NCI-H1417 treated with DMSO at 0.1 percent for 48 hours (cell line): ENCODE results near the gene GLG1.
"Not testable (repeated sequence)": the region's sequence is repeated elsewhere in the genome, so short reads cannot be mapped to it uniquely, and the experiment has no call there.

ENCODE experiments used
- DNase-seq: peaks from one replicate; lab custom pipeline; 2025; lab: John Stamatoyannopoulos, UW

GLG1 gene

DNA sequence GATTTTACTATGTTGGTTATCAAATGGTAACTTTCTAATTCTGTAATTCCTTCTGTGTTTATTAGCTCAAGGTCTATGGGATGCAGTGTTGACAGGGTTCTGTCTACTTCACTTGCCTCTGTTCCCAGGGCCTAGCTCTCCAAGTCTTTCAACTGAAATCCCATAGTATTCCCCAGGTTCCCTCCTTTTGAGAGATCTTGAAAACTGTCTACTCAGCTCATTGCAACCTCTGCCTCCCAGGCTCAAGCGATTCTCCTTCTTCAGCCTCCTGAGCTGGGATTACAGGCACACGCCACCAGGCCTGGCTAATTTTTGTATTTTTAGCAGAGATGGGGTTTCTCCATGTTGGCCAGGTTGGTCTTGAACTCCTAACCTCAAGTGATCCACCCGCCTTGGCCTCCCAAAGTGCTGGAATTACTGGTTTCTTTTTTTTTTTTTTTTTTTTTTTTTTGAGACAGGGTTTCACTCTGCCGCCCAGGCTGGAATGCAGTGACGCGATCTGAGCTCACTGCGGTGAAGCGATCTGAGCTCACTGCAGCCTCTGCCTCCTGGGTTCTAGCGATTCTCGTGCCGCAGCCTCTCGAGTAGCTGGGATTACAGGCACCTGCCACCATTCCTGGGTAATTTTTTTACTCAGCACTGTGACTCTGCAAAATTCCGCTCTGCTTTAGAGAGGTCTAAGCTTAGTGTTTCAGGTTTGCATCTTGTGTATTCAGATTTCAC lies 163.1 kb downstream of the GLG1 start:
- not testable (repeated sequence) for DNase-seq

GRCh38 chr16:74439685-74440084 lies 167.2 kb downstream of the GLG1 start:
- no peak for DNase-seq

- no peak for DNase-seq
Observed at GRCh38 chr16:74438492-74438979, 168.4 kb downstream of the GLG1 start.

- DNase-seq: no peak
Observed at GRCh38 chr16:74431516-74431915, 175.4 kb downstream of the GLG1 start.

- not testable (repeated sequence) for DNase-seq
Observed at GRCh38 chr16:74430036-74430712, 176.7 kb downstream of the GLG1 start.

DNA sequence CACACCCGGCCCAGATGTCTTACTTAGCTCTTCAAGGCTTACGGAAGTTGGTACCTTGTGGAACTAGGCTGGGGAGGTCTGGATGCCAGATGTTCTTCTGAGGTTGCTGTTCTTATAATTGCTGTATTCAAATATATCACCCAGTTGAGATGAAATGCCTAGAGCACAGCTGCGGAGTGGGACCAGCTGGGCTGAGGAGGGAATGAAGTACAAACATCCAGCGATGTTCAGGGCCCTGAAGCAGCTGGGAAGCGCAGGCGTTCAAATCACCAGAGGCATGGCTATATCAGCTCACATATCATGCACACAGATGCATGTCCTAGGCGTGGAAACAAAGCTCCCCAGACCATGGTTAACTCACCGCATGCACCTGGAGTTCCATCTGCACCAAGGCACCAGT lies 178.4 kb downstream of the GLG1 start:
- not testable (repeated sequence) for DNase-seq

DNA sequence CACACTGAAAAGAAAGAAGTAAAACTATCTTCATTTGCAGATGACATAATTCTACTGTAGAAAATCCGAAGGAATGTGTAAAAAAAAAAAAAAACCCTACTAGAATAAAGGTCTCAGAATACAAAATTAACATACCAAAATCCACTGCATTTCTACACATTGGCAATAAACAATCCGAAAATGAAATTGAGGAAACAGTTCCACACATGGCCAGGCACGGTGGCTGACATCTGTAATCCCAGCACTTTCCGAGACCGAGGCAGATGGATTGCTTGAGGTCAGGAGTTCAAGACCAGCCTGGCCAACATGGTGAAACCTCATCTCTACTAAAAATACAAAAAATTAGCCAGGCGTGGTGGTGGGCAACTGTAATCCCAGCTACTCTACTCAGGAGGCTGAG lies 181.2 kb downstream of the GLG1 start:
- DNase-seq: not testable (repeated sequence)

DNA sequence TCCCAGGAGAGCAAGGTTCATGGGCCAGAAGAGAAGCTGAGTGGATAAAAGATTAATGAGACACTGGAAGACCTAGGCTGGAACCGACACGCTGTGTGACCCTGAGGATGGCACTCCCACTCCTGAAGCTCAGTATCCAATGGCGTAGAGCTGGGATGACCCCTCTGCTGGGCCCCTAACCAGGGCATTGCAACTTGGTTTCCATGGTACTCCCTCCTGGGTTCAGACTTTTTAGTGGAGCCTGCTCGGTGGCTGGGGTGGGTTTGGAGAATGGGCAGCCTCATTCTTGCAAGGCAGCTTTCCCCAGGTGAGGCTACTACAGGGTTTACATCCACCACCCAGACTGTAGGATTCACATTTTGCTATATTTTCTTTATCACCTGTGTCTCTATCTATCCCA lies 183.2 kb downstream of the GLG1 start:
- DNase-seq: not testable (repeated sequence)

DNA sequence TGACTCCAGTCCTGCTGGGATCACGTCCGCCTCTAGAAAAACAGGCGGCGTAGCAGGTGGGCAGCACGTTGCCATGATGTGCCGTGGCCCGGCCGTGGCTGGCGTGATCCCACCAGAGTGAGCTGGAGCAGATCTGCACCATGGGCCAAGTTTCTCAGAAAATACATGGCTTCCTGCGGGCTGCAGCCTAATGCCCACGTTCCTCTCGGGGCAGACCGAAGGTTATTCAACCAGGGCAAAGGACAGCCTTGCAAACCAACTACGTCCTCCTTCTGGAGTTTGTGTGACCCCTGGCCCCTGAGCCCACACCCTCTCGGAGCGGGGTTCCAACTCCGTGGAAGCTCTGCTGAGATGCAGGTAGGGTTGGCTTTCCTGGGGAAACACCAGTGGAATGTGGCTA lies 184.8 kb downstream of the GLG1 start:
- DNase-seq: not testable (repeated sequence)

GRCh38 chr16:74421482-74421785 lies 185.5 kb downstream of the GLG1 start:
- DNase-seq: not testable (repeated sequence)

GRCh38 chr16:74420612-74421481 lies 186.1 kb downstream of the GLG1 start, which contains the start of gene CLEC18B:
Gene CLEC18B (minus strand): TSS chr16:74421478. CDS start chr16:74421270, 208 bp downstream.
- not testable (repeated sequence) for DNase-seq

GRCh38 chr16:74419811-74420210 lies 187.1 kb downstream of the GLG1 start:
- not testable (repeated sequence) for DNase-seq

GRCh38 chr16:74417897-74418296 lies 189.0 kb downstream of the GLG1 start:
- DNase-seq: not testable (repeated sequence)

- not testable (repeated sequence) for DNase-seq
Observed at GRCh38 chr16:74413920-74414319, 193.0 kb downstream of the GLG1 start.

GRCh38 chr16:74413485-74413884 lies 193.4 kb downstream of the GLG1 start:
- not testable (repeated sequence) for DNase-seq

GRCh38 chr16:74412775-74413390 lies 194.0 kb downstream of the GLG1 start:
- not testable (repeated sequence) for DNase-seq

DNA sequence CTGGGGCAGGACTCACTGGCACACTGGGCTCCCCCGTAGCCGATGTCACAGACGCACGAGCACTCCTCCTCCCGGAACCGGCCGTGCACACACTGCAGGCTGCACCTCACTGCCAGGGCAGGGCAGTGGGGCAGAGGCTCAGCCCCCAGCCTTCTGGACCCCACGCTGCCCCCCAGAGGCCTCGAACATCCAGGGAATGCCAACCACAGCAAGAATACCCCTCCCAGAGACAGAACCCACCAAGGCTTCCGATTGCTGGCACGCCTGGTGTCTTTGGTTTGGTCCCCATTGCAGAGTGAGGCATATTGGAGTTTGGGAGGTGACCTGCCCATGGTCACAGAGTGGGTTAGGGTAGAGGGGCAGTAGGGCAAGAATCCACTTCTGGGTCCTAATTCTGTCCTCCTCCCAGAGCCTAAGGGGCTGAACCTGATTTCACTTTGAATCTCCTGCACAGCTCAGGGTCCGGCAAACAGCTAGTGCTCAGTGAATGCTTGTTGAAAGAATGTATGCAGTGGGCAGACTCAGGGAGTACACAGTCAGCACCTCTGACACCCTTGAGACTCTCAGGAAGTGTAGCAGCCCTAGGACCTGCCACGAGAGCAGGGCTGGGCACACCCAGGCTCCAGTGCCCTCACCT lies 194.7 kb downstream of the GLG1 start:
- DNase-seq: not testable (repeated sequence)

GRCh38 chr16:74410981-74411380 lies 195.9 kb downstream of the GLG1 start:
- DNase-seq: not testable (repeated sequence)

GRCh38 chr16:74410057-74410957 lies 196.6 kb downstream of the GLG1 start:
- not testable (repeated sequence) for DNase-seq
